ENCODE results near the gene PDZD4.

DNA sequence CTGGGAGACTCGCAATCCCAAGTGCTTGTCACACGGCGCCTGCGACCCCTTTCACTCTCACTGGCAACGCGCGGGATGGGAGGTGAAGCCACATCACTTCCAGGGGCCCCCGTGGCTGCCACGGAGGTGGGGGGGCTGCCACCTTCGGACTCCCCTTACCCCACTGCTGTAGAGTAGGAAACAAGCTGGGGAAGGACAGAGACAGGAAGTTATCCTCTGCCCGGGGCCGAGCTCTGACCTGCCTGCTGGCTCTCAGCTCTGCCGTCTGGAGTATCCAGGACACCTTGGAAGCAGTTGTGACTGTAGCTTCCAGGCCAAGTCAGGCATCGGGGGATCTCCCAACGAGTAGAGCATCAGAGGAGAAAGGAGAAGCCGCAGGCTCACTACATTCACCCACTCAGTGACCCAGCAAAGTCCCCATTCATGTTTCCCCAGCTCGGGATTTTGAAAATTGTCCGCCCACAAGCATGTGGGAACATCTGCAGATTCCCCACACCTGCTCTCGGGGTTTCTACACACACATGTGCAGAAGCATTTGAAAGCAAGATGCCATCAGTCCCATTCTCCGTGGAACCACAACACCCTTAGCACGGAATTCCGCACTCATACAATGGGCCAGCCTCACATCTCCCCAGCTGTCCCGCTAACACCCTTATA is 10.8 kb downstream of the PDZD4 start:
- no peak for TF ChIP-seq FOXA1 (IDR thresholded peaks at IDR 0.05)
- TF ChIP-seq SP1 (IDR thresholded peaks at IDR 0.05) = no peak
- TF ChIP-seq BHLHE40 (IDR thresholded peaks at IDR 0.05; ENCODE audit: borderline replicate concordance) = no peak
